Activated T-helper 9 cell treated with anti-CD3 and anti-CD28 coated beads, Interleukin-2, amount 50 U/mL, for 16 hours (primary cell): ENCODE measurements around the gene COX7C.

Source experiments
- DNase-seq: peaks from one replicate; pipeline ENCODE4 v3.0.0-alpha.2; 2020; ENCODE audit warnings: low read depth

COX7C gene

GRCh38 chr5:86664173-86664572 lies 46.4 kb downstream of the COX7C start:
- no peak for DNase-seq

GRCh38 chr5:86665984-86666760 lies 48.4 kb downstream of the COX7C start:
- DNase-seq: no peak

- no peak for DNase-seq
Measured at GRCh38 chr5:86666981-86667380, 49.2 kb downstream of the COX7C start.
